GM23338 (cell line): ENCODE data around the gene KAT8. TPM values are rescaled to one million over a fixed set of nuclear protein-coding genes. Genes with fewer than 3 reads are reported as not detected.
A peak's percentile ranks its signal among the peaks of the same experiment; 100 is the strongest.
"Not testable (repeated sequence)": the region's sequence is repeated elsewhere in the genome, so short reads cannot be mapped to it uniquely, and the experiment has no call there.

Experiments used
- ATAC-seq: fragments of 200-7000 bp; cut with Tn5 transposase; 3 replicates; pipeline ENCODE4 v1.9.1; 2020
- DNase-seq: peaks from one replicate; pipeline ENCODE4 v3.0.0-alpha.2; 2015; ENCODE audit warnings: low spot score
- H2AFZ ChIP-seq: fragments of 200-600 bp; sonication (generic); 2 replicates; pipeline ENCODE4 v1.8.0; 2016; ENCODE audit warnings: antibody characterized with exemption, mild to moderate bottlenecking, moderate library complexity
- H3F3A ChIP-seq: fragments of 200-600 bp; sonication (generic); replicated peaks from 2 replicates; pipeline ENCODE4 v1.8.0; 2017; ENCODE audit warnings: antibody characterized with exemption, mixed run types, low read depth
- H3K27ac ChIP-seq: fragments of 200-600 bp; sonication (generic); 2 replicates; pipeline ENCODE4 v1.6.1; 2016; ENCODE audit warnings: low read depth
- H3K27me3 ChIP-seq: fragments of 200-600 bp; sonication (generic); 2 replicates; pipeline ENCODE4 v1.8.0; 2016; ENCODE audit warnings: mild to moderate bottlenecking, mixed run types, moderate library complexity; ENCODE audit not compliant: insufficient read depth
- H3K36me3 ChIP-seq: fragments of 200-600 bp; sonication (generic); 2 replicates; pipeline ENCODE4 v1.8.0; 2016; ENCODE audit warnings: mild to moderate bottlenecking; ENCODE audit not compliant: insufficient read depth
- H3K4me1 ChIP-seq: fragments of 200-600 bp; sonication (generic); 2 replicates; pipeline ENCODE4 v1.8.0; 2016; ENCODE audit warnings: mild to moderate bottlenecking, moderate library complexity; ENCODE audit not compliant: insufficient read depth
- H3K4me2 ChIP-seq: fragments of 200-600 bp; sonication (generic); 2 replicates; pipeline ENCODE4 v1.7.1; 2017; ENCODE audit warnings: mixed run types
- H3K4me3 ChIP-seq: fragments of 200-600 bp; sonication (generic); 2 replicates; pipeline ENCODE4 v1.6.1; 2016; ENCODE audit warnings: mixed run types
- H3K79me2 ChIP-seq: fragments of 200-600 bp; sonication (generic); replicated peaks from 2 replicates; pipeline ENCODE4 v1.8.0; 2017; ENCODE audit warnings: mild to moderate bottlenecking; ENCODE audit not compliant: insufficient read depth
- H3K9me2 ChIP-seq: fragments of 200-600 bp; sonication (generic); 2 replicates; pipeline ENCODE4 v1.8.0; 2017; ENCODE audit not compliant: insufficient read depth
- H4K20me1 ChIP-seq: fragments of 200-600 bp; sonication (generic); replicated peaks from 2 replicates; pipeline ENCODE4 v1.8.0; 2017; ENCODE audit warnings: mild to moderate bottlenecking; ENCODE audit not compliant: insufficient read depth
- H3K27ac Mint-ChIP-seq: 2 replicates; pipeline ENCODE4 v1.8.0; 2020; ENCODE audit warnings: inconsistent platforms, mild to moderate bottlenecking, moderate library complexity, mixed read lengths
- H3K27me3 Mint-ChIP-seq: 3 replicates; pipeline ENCODE4 v1.8.0; 2022; ENCODE audit warnings: low read depth, mild to moderate bottlenecking, moderate library complexity, mixed read lengths, inconsistent platforms; ENCODE audit not compliant: insufficient read depth, poor library complexity
- H3K36me3 Mint-ChIP-seq: 3 replicates; pipeline ENCODE4 v1.8.0; 2021; ENCODE audit warnings: low read depth, mild to moderate bottlenecking, inconsistent platforms, moderate library complexity, mixed read lengths
- H3K4me1 Mint-ChIP-seq: 3 replicates; pipeline ENCODE4 v1.8.0; 2020; ENCODE audit warnings: mild to moderate bottlenecking, inconsistent platforms, mixed read lengths
- H3K4me3 Mint-ChIP-seq: 3 replicates; pipeline ENCODE4 v1.8.0; 2021; ENCODE audit warnings: moderate library complexity, mild to moderate bottlenecking, inconsistent platforms, mixed read lengths
- H3K9me3 Mint-ChIP-seq: 3 replicates; pipeline ENCODE4 v1.8.0; 2020; ENCODE audit warnings: moderate library complexity, mild to moderate bottlenecking, inconsistent platforms, mixed read lengths
- CREB1 ChIP-seq: fragments of 250-450 bp; sonication (Bioruptor Pico); IDR thresholded peaks from 2 replicates; pipeline ENCODE4 v1.5.0; 2020; ENCODE audit warnings: low read depth, mild to moderate bottlenecking, moderate library complexity
- polyA plus RNA-seq: library from polyadenylated mRNA; unstranded; fragments of >200 nt; fragmentation: Nextera tagmentation; extraction: Ambion mirVana; gene quantifications from 2 replicates; pipeline ENCODE4 v1.2.1, GENCODE V29; 2016
- total RNA-seq: library from RNA; depleted of rRNA; stranded (reverse); fragments of >200 nt; shearing (Covaris generic); gene quantifications from 2 replicates; pipeline ENCODE4 v1.2.3, GENCODE V29; 2014
- TF ChIP-seq, protein P1 (sequence below): IDR thresholded peaks from one replicate; pipeline ENCODE4 v1.6.1; 2018; ENCODE audit warnings: antibody characterized with exemption; ENCODE audit not compliant: unreplicated experiment

Gene KAT8
- total and polyA plus RNA-seq, 2 experiments from 2014 or later: 47.6 to 85.4 TPM

DNA sequence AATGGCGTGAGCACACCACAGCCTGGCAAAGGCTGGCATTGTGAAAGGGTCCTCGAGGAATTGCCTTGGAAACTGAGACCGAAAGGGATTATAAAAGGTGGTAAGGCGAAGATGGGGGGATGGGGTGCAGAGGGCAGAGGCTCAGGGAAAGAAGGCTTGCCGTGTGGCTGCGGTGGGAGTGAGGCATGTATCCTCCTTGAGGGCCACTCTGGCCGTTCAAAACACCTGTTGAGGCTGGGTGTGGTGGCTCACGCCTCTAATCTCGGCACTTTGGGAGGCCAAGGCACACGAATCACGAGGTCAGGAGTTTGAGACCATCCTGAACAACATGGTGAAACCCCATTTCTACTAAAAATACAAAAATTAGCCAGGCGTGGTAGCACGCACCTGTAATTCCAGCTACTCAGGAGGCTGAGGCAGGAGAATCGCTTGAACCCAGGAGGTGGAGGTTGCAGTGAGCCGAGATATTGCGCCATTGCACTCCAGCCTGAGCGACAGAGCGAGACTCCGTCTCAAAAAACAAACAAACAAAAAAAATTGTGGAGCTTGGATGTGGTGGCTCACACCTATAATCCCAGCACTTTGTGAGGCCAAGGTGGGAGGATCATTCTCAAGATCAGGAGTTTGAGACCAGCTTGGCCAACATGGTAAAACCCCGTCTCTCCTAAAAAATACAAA, 19.5 kb downstream of the KAT8 start:
- Mint-ChIP-seq H3K27me3 (peaks cover 34% of the 10 kb centered on the region), H3K36me3 (peaks cover 22% of the 10 kb centered on the region), H3K4me1 (peaks cover 65% of the 10 kb centered on the region)
- H3K4me3 ChIP-seq, H3K79me2 ChIP-seq, ATAC-seq, H2AFZ ChIP-seq, H3F3A ChIP-seq, H3K9me3 Mint-ChIP-seq, H3K4me2 ChIP-seq, H3K36me3 ChIP-seq, DNase-seq, H4K20me1 ChIP-seq, H3K4me3 Mint-ChIP-seq, H3K27ac Mint-ChIP-seq, H3K27ac ChIP-seq, H3K27me3 ChIP-seq, H3K9me2 ChIP-seq: not testable (repeated sequence)
- H3K4me1 ChIP-seq: peaks cover 35% of the 10 kb centered on the region

DNA sequence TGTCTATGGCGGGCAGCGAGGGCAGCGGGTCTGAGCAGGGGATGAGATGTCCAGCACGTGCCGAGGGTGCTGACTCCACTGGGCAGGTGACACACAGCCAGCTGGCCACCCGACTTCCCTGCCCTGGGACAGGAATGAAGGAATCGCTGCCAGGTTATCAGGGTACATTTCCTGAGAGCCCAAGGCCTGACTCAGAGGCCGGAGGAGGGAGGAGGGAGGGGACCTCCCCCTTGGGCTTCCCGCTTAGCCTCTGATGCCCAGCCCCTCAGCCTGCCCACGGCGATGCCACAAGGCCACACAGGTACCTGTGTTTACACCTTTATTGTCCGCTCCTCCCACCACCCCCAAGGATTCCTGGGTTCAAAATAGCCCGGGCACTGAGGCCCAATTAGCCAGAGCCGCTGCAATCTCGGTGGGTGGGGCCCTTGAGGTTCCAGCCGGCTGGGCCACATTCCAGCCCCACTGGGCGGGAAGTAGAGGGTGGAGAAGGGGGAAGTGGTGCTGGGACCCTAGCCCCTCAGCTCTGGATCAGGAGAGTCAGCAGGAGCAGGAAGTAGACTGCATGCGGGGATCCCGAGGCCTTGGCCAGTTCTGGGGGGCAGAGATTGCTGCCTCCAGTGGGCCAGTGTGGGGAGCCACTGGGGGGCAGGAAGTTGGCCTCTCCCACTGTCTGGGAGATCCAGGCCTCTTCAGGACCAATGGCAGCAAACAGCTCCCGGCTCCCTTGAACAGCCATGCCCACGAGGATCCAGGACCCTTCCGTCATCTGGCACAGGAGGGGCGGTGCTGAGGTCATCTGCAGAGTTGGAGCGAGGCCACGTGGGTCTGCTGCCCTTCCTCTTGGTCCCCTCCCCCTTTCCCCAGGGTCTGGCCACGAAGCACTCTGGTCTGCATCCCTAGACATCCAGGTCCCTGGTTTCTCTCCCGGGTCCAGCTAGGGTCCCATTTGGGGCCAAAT, 21.4 kb downstream of the KAT8 start:
- Mint-ChIP-seq H3K27ac (peak overlapping the region; percentile 59), H3K4me3 (no peak overlapping the region; the same call in 2 of the 3 replicates), H3K36me3 (peaks cover 3% of the 10 kb centered on the region), H3K27me3 (peaks cover 33% of the 10 kb centered on the region), H3K4me1 (peaks cover 49% of the 10 kb centered on the region), H3K9me3 (no peaks in the 10 kb centered on the region; the same call in 2 of the 3 replicates)
- Histone ChIP-seq H3K27me3 (peaks cover 14% of the 10 kb centered on the region), H3K36me3 (no peaks in the 10 kb centered on the region), H3F3A (0 out of 2 replicates have a peak, but pooled peaks cover 9% of the 10 kb centered on the region), H4K20me1 (no peaks in the 10 kb centered on the region; the same call in 1 of the 2 replicates), H3K4me1 (peaks cover 25% of the 10 kb centered on the region), H3K4me3 (peak overlapping the region; percentile 23; the same call in 1 of the 2 replicates), H3K9me2 (no peaks in the 10 kb centered on the region), H2AFZ (peak overlapping the region; percentile 85), H3K79me2 (peaks cover 3% of the 10 kb centered on the region; the same call in 1 of the 2 replicates), H3K4me2 (peak overlapping the region; percentile 66), H3K27ac (peak overlapping the region; percentile 74)
- ATAC-seq (peak; percentile 4), DNase-seq (peak; percentile 69)
- TF ChIP-seq CREB1 (CRISPR knock-in tag): no peak
- TF ChIP-seq, protein P1, sequence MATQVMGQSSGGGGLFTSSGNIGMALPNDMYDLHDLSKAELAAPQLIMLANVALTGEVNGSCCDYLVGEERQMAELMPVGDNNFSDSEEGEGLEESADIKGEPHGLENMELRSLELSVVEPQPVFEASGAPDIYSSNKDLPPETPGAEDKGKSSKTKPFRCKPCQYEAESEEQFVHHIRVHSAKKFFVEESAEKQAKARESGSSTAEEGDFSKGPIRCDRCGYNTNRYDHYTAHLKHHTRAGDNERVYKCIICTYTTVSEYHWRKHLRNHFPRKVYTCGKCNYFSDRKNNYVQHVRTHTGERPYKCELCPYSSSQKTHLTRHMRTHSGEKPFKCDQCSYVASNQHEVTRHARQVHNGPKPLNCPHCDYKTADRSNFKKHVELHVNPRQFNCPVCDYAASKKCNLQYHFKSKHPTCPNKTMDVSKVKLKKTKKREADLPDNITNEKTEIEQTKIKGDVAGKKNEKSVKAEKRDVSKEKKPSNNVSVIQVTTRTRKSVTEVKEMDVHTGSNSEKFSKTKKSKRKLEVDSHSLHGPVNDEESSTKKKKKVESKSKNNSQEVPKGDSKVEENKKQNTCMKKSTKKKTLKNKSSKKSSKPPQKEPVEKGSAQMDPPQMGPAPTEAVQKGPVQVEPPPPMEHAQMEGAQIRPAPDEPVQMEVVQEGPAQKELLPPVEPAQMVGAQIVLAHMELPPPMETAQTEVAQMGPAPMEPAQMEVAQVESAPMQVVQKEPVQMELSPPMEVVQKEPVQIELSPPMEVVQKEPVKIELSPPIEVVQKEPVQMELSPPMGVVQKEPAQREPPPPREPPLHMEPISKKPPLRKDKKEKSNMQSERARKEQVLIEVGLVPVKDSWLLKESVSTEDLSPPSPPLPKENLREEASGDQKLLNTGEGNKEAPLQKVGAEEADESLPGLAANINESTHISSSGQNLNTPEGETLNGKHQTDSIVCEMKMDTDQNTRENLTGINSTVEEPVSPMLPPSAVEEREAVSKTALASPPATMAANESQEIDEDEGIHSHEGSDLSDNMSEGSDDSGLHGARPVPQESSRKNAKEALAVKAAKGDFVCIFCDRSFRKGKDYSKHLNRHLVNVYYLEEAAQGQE: peak; percentile 29

DNA sequence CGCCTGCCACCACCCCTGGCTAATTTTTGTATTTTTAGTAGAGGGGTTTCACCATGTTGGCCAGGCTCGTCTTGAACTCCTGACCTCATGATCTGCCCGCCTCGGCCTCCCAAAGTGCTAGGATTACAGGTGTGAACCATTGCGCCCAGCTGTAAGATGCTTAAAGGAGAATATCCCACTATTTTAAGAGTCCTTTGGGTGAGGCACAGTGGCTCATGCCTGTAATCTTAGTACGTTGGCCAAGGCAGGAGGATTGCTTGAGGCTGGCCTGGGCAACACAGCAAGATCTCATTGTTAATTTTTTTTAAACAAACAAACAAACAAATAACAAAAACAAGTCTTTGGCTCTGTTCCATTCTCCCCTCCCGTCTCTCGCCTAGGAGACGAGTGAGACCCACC, 23.6 kb downstream of the KAT8 start:
- H3K4me2 ChIP-seq: peak overlapping the region; percentile 74
- not testable (repeated sequence) for DNase-seq, H3K9me2 ChIP-seq, ATAC-seq, H3K36me3 ChIP-seq, H3K79me2 ChIP-seq, H3K36me3 Mint-ChIP-seq, H4K20me1 ChIP-seq, H2AFZ ChIP-seq, H3K27ac Mint-ChIP-seq, H3K4me3 ChIP-seq, H3K4me3 Mint-ChIP-seq, H3K9me3 Mint-ChIP-seq
- peaks cover 21% of the 10 kb centered on the region for H3K27me3 ChIP-seq
- peak overlapping the region; percentile 80; the same call in 1 of the 2 replicates for H3K27ac ChIP-seq
- Mint-ChIP-seq H3K4me1 (peaks cover 37% of the 10 kb centered on the region), H3K27me3 (peaks cover 40% of the 10 kb centered on the region)
- peaks cover 20% of the 10 kb centered on the region for H3K4me1 ChIP-seq
- H3F3A ChIP-seq: 0 out of 2 replicates have a peak, but pooled peaks cover 14% of the 10 kb centered on the region
